HEK293 (cell line): ENCODE measurements around the gene LACC1.

Experiments used
- ATF2 ChIP-seq: fragments of 450-650 bp; formaldehyde crosslinking; IDR thresholded peaks from 2 replicates; pipeline ENCODE4 v1.5.1; 2016; ENCODE audit warnings: missing biosample characterization, missing genetic modification characterization, low read depth
- BCL11A ChIP-seq: fragments of 450-650 bp; formaldehyde crosslinking; IDR thresholded peaks from 2 replicates; pipeline ENCODE4 v1.5.1; 2016; ENCODE audit warnings: low read depth, missing biosample characterization, missing genetic modification characterization
- BCL11B ChIP-seq: fragments of 450-650 bp; formaldehyde crosslinking; IDR thresholded peaks from 2 replicates; pipeline ENCODE4 v1.5.1; 2016; ENCODE audit warnings: low read depth, missing biosample characterization, missing genetic modification characterization
- TCF7L2 ChIP-seq: IDR thresholded peaks from 2 replicates; pipeline ENCODE4 v1.6.1; 2011; ENCODE audit warnings: low read depth, mild to moderate bottlenecking, inconsistent platforms, low read length, moderate library complexity, borderline replicate concordance
- YY1 ChIP-seq: fragments of 450-650 bp; formaldehyde crosslinking; IDR thresholded peaks from 2 replicates; pipeline ENCODE4 v1.5.1; 2018; ENCODE audit warnings: missing biosample characterization, missing genetic modification characterization
- YY2 ChIP-seq: fragments of 450-650 bp; formaldehyde crosslinking; IDR thresholded peaks from 2 replicates; pipeline ENCODE4 v1.5.1; 2016; ENCODE audit warnings: missing biosample characterization, missing genetic modification characterization
- ZBTB48 ChIP-seq: fragments of 450-650 bp; formaldehyde crosslinking; IDR thresholded peaks from 2 replicates; pipeline ENCODE4 v1.5.1; 2016; ENCODE audit warnings: missing biosample characterization, missing genetic modification characterization
- ZFP3 ChIP-seq: fragments of 450-650 bp; formaldehyde crosslinking; IDR thresholded peaks from 2 replicates; pipeline ENCODE4 v1.5.1; 2016; ENCODE audit warnings: low read depth, missing biosample characterization, missing genetic modification characterization
- ZNF133 ChIP-seq: fragments of 450-650 bp; formaldehyde crosslinking; IDR thresholded peaks from 2 replicates; pipeline ENCODE4 v1.5.1; 2016; ENCODE audit warnings: missing biosample characterization, missing genetic modification characterization
- ZNF157 ChIP-seq: fragments of 450-650 bp; formaldehyde crosslinking; IDR thresholded peaks from 2 replicates; pipeline ENCODE4 v1.5.1; 2016; ENCODE audit warnings: missing biosample characterization, missing genetic modification characterization
- ZNF169 ChIP-seq: fragments of 450-650 bp; formaldehyde crosslinking; IDR thresholded peaks from 2 replicates; pipeline ENCODE4 v1.5.1; 2016; ENCODE audit warnings: missing biosample characterization, missing genetic modification characterization
- ZNF248 ChIP-seq: fragments of 450-650 bp; formaldehyde crosslinking; IDR thresholded peaks from 2 replicates; pipeline ENCODE4 v1.5.1; 2017; ENCODE audit warnings: missing biosample characterization, missing genetic modification characterization
- ZNF26 ChIP-seq: fragments of 450-650 bp; formaldehyde crosslinking; IDR thresholded peaks from 2 replicates; pipeline ENCODE4 v1.5.1; 2016; ENCODE audit warnings: missing biosample characterization, missing genetic modification characterization
- ZNF280C ChIP-seq: fragments of 450-650 bp; formaldehyde crosslinking; IDR thresholded peaks from 2 replicates; pipeline ENCODE4 v1.5.1; 2016; ENCODE audit warnings: missing biosample characterization, missing genetic modification characterization
- ZNF324 ChIP-seq: fragments of 450-650 bp; formaldehyde crosslinking; IDR thresholded peaks from 2 replicates; pipeline ENCODE4 v1.5.1; 2016; ENCODE audit warnings: missing biosample characterization, missing genetic modification characterization
- ZNF335 ChIP-seq: fragments of 450-650 bp; formaldehyde crosslinking; conservative IDR thresholded peaks from 2 replicates; pipeline ENCODE4 v1.5.1; 2016; ENCODE audit warnings: missing biosample characterization, missing genetic modification characterization
- ZNF341 ChIP-seq: fragments of 450-650 bp; formaldehyde crosslinking; IDR thresholded peaks from 2 replicates; pipeline ENCODE4; 2016; ENCODE audit warnings: low read depth, missing biosample characterization, missing genetic modification characterization
- ZNF366 ChIP-seq: fragments of 450-650 bp; formaldehyde crosslinking; conservative IDR thresholded peaks from 2 replicates; pipeline ENCODE4 v1.5.1; 2016; ENCODE audit warnings: missing biosample characterization, missing genetic modification characterization
- ZNF473 ChIP-seq: fragments of 450-650 bp; formaldehyde crosslinking; IDR thresholded peaks from 2 replicates; pipeline ENCODE4 v1.5.1; 2017; ENCODE audit warnings: missing biosample characterization, missing genetic modification characterization
- ZNF514 ChIP-seq: fragments of 450-650 bp; formaldehyde crosslinking; IDR thresholded peaks from 2 replicates; pipeline ENCODE4 v1.5.1; 2016; ENCODE audit warnings: missing biosample characterization, missing genetic modification characterization
- ZNF571 ChIP-seq: fragments of 450-650 bp; formaldehyde crosslinking; IDR thresholded peaks from 2 replicates; pipeline ENCODE4 v1.5.0; 2017; ENCODE audit warnings: missing biosample characterization, missing genetic modification characterization
- ZNF768 ChIP-seq: fragments of 450-650 bp; formaldehyde crosslinking; IDR thresholded peaks from 2 replicates; pipeline ENCODE4 v1.5.1; 2018; ENCODE audit warnings: missing biosample characterization, mild to moderate bottlenecking, missing genetic modification characterization
- ZNF777 ChIP-seq: fragments of 450-650 bp; formaldehyde crosslinking; IDR thresholded peaks from 2 replicates; pipeline ENCODE4 v1.5.1; 2017; ENCODE audit warnings: missing biosample characterization, missing genetic modification characterization, borderline replicate concordance
- ZNF792 ChIP-seq: fragments of 450-650 bp; formaldehyde crosslinking; IDR thresholded peaks from 2 replicates; pipeline ENCODE4 v1.5.1; 2016; ENCODE audit warnings: missing biosample characterization, missing genetic modification characterization
- ZSCAN23 ChIP-seq: fragments of 450-650 bp; formaldehyde crosslinking; IDR thresholded peaks from 2 replicates; pipeline ENCODE4 v1.5.1; 2016; ENCODE audit warnings: missing biosample characterization, missing genetic modification characterization
- TF ChIP-seq, protein P1 (sequence below): fragments of 450-650 bp; formaldehyde crosslinking; IDR thresholded peaks from 2 replicates; pipeline ENCODE4 v1.5.1; 2016; ENCODE audit warnings: missing biosample characterization, missing genetic modification characterization
- TF ChIP-seq, protein P2 (sequence below): fragments of 450-650 bp; formaldehyde crosslinking; optimal IDR thresholded peaks from 2 replicates; pipeline ENCODE3; 2016; ENCODE audit warnings: missing biosample characterization, mild to moderate bottlenecking, missing genetic modification characterization
- TF ChIP-seq, protein P3 (sequence below): fragments of 450-650 bp; formaldehyde crosslinking; IDR thresholded peaks from 2 replicates; pipeline ENCODE4 v1.5.1; 2016; ENCODE audit warnings: missing biosample characterization, missing genetic modification characterization
- TF ChIP-seq, protein P4 (sequence below): fragments of 450-650 bp; formaldehyde crosslinking; IDR thresholded peaks from 2 replicates; pipeline ENCODE4 v1.5.1; 2016; ENCODE audit warnings: missing biosample characterization, missing genetic modification characterization

Gene LACC1

DNA sequence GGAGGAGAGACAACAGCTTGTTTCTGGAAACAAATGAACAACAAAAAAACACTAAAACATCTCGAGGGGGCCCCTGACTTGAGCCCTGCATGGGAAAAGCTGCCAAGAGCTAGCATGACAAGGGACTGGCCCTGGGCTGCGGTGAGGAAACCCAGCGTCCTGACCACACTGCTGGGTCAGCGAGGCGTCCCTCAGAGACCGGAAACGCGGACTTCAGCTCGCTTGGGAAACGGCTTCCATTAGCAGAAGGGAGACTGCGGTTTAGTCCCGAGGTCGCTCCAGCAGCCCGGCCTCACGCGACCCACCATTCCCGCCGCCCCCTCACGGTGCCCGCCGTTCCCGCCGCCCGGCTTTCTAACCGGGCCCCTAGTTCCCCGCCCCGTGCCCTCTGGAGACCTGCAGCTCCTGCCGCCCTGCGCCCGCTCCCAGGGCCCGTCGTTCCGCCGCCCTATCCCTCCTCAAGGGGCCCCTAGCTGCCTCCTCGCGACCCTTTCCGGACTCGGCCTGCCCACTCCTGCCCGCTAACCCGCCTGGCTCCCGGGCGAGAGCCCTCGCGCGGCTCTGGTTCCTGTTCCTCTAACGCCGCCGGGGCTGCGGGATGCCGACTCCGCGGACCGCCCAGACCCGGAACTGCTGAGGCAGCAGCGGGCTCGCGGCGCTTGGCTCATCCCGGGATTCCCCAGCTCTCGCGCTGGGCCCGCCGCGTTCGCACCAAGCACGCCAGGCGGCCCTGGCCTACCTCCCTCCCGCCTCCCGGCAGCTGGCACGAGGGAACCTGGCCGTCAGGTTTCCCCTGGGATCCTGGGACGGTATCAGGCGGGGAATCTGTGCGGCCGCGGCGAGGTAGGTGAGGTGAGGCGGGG is 581 bp upstream of the LACC1 start, which contains the start of gene CCDC122 (continued):
- TF ChIP-seq ZNF26 (no peak), BCL11B (no peak; the same call in 1 of the 2 replicates), ATF2 (no peak), ZNF366 (tag by site-specific recombination) (no peak), TCF7L2 (no peak), ZNF133 (tag by site-specific recombination) (no peak), ZNF280C (tag by site-specific recombination) (no peak), ZNF324 (0 out of 2 replicates have a peak, but pooled peaks have one; percentile 33), ZNF157 (tag by site-specific recombination) (no peak), ZNF792 (tag by site-specific recombination) (no peak), ZNF335 (tag by site-specific recombination) (peak; percentile 61), BCL11A (no peak), ZNF169 (no peak), ZNF341 (peak; percentile 68), ZNF248 (no peak), YY1 (tag by site-specific recombination) (no peak), YY2 (tag by site-specific recombination) (no peak), ZNF768 (tag by site-specific recombination) (no peak), ZNF777 (tag by site-specific recombination) (peak; percentile 58; the same call in 1 of the 2 replicates), ZNF571 (tag by site-specific recombination) (no peak), ZNF514 (tag by site-specific recombination) (no peak), ZFP3 (tag by site-specific recombination) (no peak), ZNF473 (no peak), ZBTB48 (no peak; the same call in none of the 2 replicates), ZSCAN23 (tag by site-specific recombination) (no peak)
- TF ChIP-seq, protein P1, sequence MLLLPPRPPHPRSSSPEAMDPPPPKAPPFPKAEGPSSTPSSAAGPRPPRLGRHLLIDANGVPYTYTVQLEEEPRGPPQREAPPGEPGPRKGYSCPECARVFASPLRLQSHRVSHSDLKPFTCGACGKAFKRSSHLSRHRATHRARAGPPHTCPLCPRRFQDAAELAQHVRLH: no peak
- TF ChIP-seq, protein P2, sequence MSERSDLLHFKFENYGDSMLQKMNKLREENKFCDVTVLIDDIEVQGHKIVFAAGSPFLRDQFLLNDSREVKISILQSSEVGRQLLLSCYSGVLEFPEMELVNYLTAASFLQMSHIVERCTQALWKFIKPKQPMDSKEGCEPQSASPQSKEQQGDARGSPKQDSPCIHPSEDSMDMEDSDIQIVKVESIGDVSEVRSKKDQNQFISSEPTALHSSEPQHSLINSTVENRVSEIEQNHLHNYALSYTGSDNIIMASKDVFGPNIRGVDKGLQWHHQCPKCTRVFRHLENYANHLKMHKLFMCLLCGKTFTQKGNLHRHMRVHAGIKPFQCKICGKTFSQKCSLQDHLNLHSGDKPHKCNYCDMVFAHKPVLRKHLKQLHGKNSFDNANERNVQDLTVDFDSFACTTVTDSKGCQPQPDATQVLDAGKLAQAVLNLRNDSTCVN (tag by site-specific recombination): peak; percentile 95
- TF ChIP-seq, protein P3, sequence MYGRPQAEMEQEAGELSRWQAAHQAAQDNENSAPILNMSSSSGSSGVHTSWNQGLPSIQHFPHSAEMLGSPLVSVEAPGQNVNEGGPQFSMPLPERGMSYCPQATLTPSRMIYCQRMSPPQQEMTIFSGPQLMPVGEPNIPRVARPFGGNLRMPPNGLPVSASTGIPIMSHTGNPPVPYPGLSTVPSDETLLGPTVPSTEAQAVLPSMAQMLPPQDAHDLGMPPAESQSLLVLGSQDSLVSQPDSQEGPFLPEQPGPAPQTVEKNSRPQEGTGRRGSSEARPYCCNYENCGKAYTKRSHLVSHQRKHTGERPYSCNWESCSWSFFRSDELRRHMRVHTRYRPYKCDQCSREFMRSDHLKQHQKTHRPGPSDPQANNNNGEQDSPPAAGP (tag by site-specific recombination): 0 out of 2 replicates have a peak, but pooled peaks have one; percentile 60
- TF ChIP-seq, protein P4, sequence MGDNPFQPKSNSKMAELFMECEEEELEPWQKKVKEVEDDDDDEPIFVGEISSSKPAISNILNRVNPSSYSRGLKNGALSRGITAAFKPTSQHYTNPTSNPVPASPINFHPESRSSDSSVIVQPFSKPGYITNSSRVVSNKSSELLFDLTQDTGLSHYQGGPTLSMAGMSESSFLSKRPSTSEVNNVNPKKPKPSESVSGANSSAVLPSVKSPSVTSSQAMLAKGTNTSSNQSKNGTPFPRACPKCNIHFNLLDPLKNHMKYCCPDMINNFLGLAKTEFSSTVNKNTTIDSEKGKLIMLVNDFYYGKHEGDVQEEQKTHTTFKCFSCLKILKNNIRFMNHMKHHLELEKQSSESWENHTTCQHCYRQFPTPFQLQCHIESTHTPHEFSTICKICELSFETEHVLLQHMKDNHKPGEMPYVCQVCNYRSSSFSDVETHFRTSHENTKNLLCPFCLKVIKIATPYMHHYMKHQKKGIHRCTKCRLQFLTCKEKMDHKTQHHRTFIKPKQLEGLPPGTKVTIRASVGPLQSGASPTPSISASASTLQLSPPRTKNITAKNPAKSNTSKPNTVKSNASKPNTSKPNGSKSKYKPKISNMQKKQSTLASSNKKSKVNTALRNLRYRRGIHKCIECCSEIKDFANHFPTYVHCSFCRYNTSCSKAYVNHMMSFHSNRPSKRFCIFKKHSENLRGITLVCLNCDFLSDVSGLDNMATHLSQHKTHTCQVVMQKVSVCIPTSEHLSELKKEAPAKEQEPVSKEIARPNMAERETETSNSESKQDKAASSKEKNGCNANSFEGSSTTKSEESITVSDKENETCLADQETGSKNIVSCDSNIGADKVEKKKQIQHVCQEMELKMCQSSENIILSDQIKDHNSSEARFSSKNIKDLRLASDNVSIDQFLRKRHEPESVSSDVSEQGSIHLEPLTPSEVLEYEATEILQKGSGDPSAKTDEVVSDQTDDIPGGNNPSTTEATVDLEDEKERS: no peak
